IMR-90 (cell line): ENCODE data around the gene PLA2G4C. TPM values are rescaled to one million over a fixed set of nuclear protein-coding genes. Genes with fewer than 3 reads are reported as not detected.

Experiments used
- ATAC-seq: fragments of 200-7000 bp; cut with Tn5 transposase; 2 replicates; pipeline ENCODE4 v1.9.1; 2020; ENCODE audit warnings: low read depth, mild to moderate bottlenecking, moderate library complexity
- BruUV-seq: library from RNA; stranded (reverse); fragments of 400-500 nt; replicated peaks from 2 replicates; lab custom pipeline; 2021; lab: Mats Ljungman, UMichigan
- CTCF ChIA-PET: fragments of 300-600 bp; formaldehyde crosslinking; extraction: SDS; loops from one replicate; lab custom pipeline; 2021; ENCODE audit warnings: antibody characterized with exemption; lab: Yijun Ruan, JAX
- POLR2A ChIA-PET: fragments of 300-600 bp; sonication (Branson Sonifier 250); formaldehyde crosslinking; loops from one replicate; lab custom pipeline; 2022; ENCODE audit warnings: antibody characterized with exemption; ENCODE audit not compliant: unreplicated experiment; lab: Charles Lee
- DNase-seq: peaks from one replicate; pipeline ENCODE4 v3.0.0; 2013
- H2AFZ ChIP-seq: replicated peaks from 2 replicates; pipeline ENCODE3; 2013; ENCODE audit warnings: low read length, mild to moderate bottlenecking; ENCODE audit not compliant: poor library complexity
- H2AK5ac ChIP-seq: 2 replicates; pipeline ENCODE4 v1.6.1; 2013; ENCODE audit warnings: low read depth, low read length, inconsistent platforms
- H2AK9ac ChIP-seq: replicated peaks from 2 replicates; pipeline ENCODE3; 2013; ENCODE audit warnings: mild to moderate bottlenecking, low read depth, low read length, moderate library complexity; ENCODE audit not compliant: poor library complexity
- H2BK120ac ChIP-seq: 2 replicates; pipeline ENCODE4 v1.6.1; 2013; ENCODE audit warnings: low read depth, low read length, inconsistent platforms
- H2BK15ac ChIP-seq: 3 replicates; pipeline ENCODE4 v1.6.1; 2013; ENCODE audit warnings: low read depth, low read length, inconsistent platforms
- H2BK20ac ChIP-seq: 2 replicates; pipeline ENCODE4 v1.6.1; 2013; ENCODE audit warnings: low read depth, mild to moderate bottlenecking, inconsistent platforms, low read length, moderate library complexity
- H2BK5ac ChIP-seq: 2 replicates; pipeline ENCODE4 v1.6.1; 2013; ENCODE audit warnings: mild to moderate bottlenecking, low read depth, low read length, inconsistent platforms; ENCODE audit not compliant: poor library complexity, severe bottlenecking
- H3K14ac ChIP-seq: replicated peaks from 2 replicates; pipeline ENCODE4 v1.6.1; 2013; ENCODE audit warnings: low read depth, low read length, inconsistent platforms
- H3K18ac ChIP-seq: 2 replicates; pipeline ENCODE4 v1.6.1; 2013; ENCODE audit warnings: low read depth, low read length, control low read depth
- H3K23ac ChIP-seq: 2 replicates; pipeline ENCODE4 v1.6.1; 2013; ENCODE audit warnings: low read depth, low read length, inconsistent platforms
- H3K27ac ChIP-seq: 2 replicates; pipeline ENCODE4 v1.5.1; 2013; ENCODE audit warnings: mild to moderate bottlenecking, control low read depth, low read length; ENCODE audit not compliant: insufficient read depth
- H3K27me3 ChIP-seq: 2 replicates; pipeline ENCODE4 v1.6.1; 2013; ENCODE audit warnings: low read length; ENCODE audit not compliant: control insufficient read depth, insufficient read depth
- H3K36me3 ChIP-seq: 2 replicates; pipeline ENCODE4 v1.6.1; 2013; ENCODE audit warnings: low read length, mixed read lengths; ENCODE audit not compliant: control insufficient read depth, insufficient read depth
- H3K4ac ChIP-seq: 2 replicates; pipeline ENCODE4 v1.6.1; 2013; ENCODE audit warnings: low read depth, low read length, inconsistent platforms
- H3K4me1 ChIP-seq: 2 replicates; pipeline ENCODE4 v1.6.1; 2013; ENCODE audit warnings: low read length, mixed read lengths; ENCODE audit not compliant: control insufficient read depth, insufficient read depth
- H3K4me2 ChIP-seq: 2 replicates; pipeline ENCODE4 v1.6.1; 2013; ENCODE audit warnings: low read depth, mild to moderate bottlenecking, control low read depth, low read length, moderate library complexity
- H3K4me3 ChIP-seq: 2 replicates; pipeline ENCODE4 v1.5.1; 2013; ENCODE audit warnings: low read depth, mild to moderate bottlenecking, control low read depth, low read length, moderate library complexity; ENCODE audit not compliant: insufficient read depth
- H3K56ac ChIP-seq: 2 replicates; pipeline ENCODE4 v1.6.1; 2013; ENCODE audit warnings: low read length, inconsistent platforms; ENCODE audit not compliant: insufficient read depth; ENCODE audit errors: extremely low read depth
- H3K79me1 ChIP-seq, 2 experiments: 2 replicates each; pipeline ENCODE4 v1.6.1; 2013; ENCODE audit warnings: low read length in 2 of 2, inconsistent platforms in 1 of 2, low read depth in 1 of 2
- H3K9ac ChIP-seq: 2 replicates; pipeline ENCODE4 v1.6.1; 2013; ENCODE audit warnings: low read depth, low read length, control low read depth
- H3K9me1 ChIP-seq: 2 replicates; pipeline ENCODE4 v1.6.1; 2013; ENCODE audit warnings: low read length, inconsistent platforms; ENCODE audit not compliant: insufficient read depth
- H3K9me3 ChIP-seq: 2 replicates; pipeline ENCODE4 v1.6.1; 2013; ENCODE audit warnings: low read length; ENCODE audit not compliant: control insufficient read depth, insufficient read depth
- H4K20me1 ChIP-seq: 2 replicates; pipeline ENCODE4 v1.6.1; 2013; ENCODE audit warnings: low read length, inconsistent platforms; ENCODE audit not compliant: insufficient read depth
- H4K5ac ChIP-seq: 2 replicates; pipeline ENCODE4 v1.6.1; 2013; ENCODE audit warnings: mild to moderate bottlenecking, low read depth, low read length, control low read depth
- H4K8ac ChIP-seq, 2 experiments: 2 replicates each; pipeline ENCODE4 v1.6.1; 2013; ENCODE audit warnings: low read depth in 2 of 2, low read length in 2 of 2, control low read depth in 1 of 2, inconsistent platforms in 1 of 2
- H4K91ac ChIP-seq: 2 replicates; pipeline ENCODE4 v1.6.1; 2013; ENCODE audit warnings: low read depth, low read length, inconsistent platforms; ENCODE audit not compliant: insufficient read depth
- BHLHE40 ChIP-seq: fragments of 150-350 bp; IDR thresholded peaks from 2 replicates; pipeline ENCODE4 v1.6.1; 2016; ENCODE audit warnings: mild to moderate bottlenecking, low read depth, low read length
- CEBPB ChIP-seq: IDR thresholded peaks from 2 replicates; pipeline ENCODE4 v1.6.1; 2012; ENCODE audit warnings: low read depth, low read length, improper control_type of control experiment
- CHD1 ChIP-seq: IDR thresholded peaks from 2 replicates; pipeline ENCODE4 v1.6.1; 2012; ENCODE audit warnings: low read depth, low read length, improper control_type of control experiment
- CTCF ChIP-seq: conservative IDR thresholded peaks from 2 replicates; pipeline ENCODE4 v1.5.1; 2012; ENCODE audit warnings: mild to moderate bottlenecking, low read depth, low read length, improper control_type of control experiment
- ELK1 ChIP-seq: fragments of 150-350 bp; IDR thresholded peaks from 2 replicates; pipeline ENCODE4 v1.6.1; 2016; ENCODE audit warnings: low read depth, mild to moderate bottlenecking, low read length, moderate library complexity, borderline replicate concordance
- FOS ChIP-seq: fragments of 150-350 bp; IDR thresholded peaks from 2 replicates; pipeline ENCODE4 v1.6.1; 2016; ENCODE audit warnings: low read depth, low read length
- MAFK ChIP-seq: IDR thresholded peaks from 2 replicates; pipeline ENCODE4 v1.6.1; 2012; ENCODE audit warnings: low read depth, low read length, improper control_type of control experiment
- MAZ ChIP-seq: IDR thresholded peaks from 2 replicates; pipeline ENCODE4 v1.6.1; 2012; ENCODE audit warnings: low read depth, mild to moderate bottlenecking, low read length, improper control_type of control experiment, moderate library complexity, borderline replicate concordance
- MXI1 ChIP-seq: IDR thresholded peaks from 2 replicates; pipeline ENCODE4 v1.6.1; 2012; ENCODE audit warnings: low read depth, mild to moderate bottlenecking, low read length, moderate library complexity, borderline replicate concordance
- NFE2L2 ChIP-seq: fragments of 150-350 bp; IDR thresholded peaks from 2 replicates; pipeline ENCODE4 v1.6.1; 2016; ENCODE audit warnings: low read depth, mild to moderate bottlenecking, low read length
- POLR2A ChIP-seq: IDR thresholded peaks from 2 replicates; pipeline ENCODE4 v1.6.1; 2012; ENCODE audit warnings: mild to moderate bottlenecking, low read depth, low read length
- RAD21 ChIP-seq: IDR thresholded peaks from 2 replicates; pipeline ENCODE4 v1.6.1; 2012; ENCODE audit warnings: low read length, improper control_type of control experiment
- RCOR1 ChIP-seq: IDR thresholded peaks from 2 replicates; pipeline ENCODE4 v1.6.1; 2012; ENCODE audit warnings: mild to moderate bottlenecking, low read length, improper control_type of control experiment; ENCODE audit not compliant: insufficient replicate concordance
- RFX5 ChIP-seq: IDR thresholded peaks from 2 replicates; pipeline ENCODE4 v1.8.0; 2012; ENCODE audit warnings: low read depth, mild to moderate bottlenecking, low read length, moderate library complexity
- SMC3 ChIP-seq: fragments of 150-350 bp; IDR thresholded peaks from 2 replicates; pipeline ENCODE4 v1.6.1; 2016; ENCODE audit warnings: low read depth, mild to moderate bottlenecking, antibody characterized with exemption, low read length, moderate library complexity
- USF2 ChIP-seq: fragments of 150-350 bp; IDR thresholded peaks from 2 replicates; pipeline ENCODE4 v1.6.1; 2017; ENCODE audit warnings: mild to moderate bottlenecking, antibody characterized with exemption, low read length, low read depth
- WGBS, 2 experiments: methylation state at CpG; one replicate each; pipeline versions ENCODE4 v1.1.5 to v1.1.7; 2013; ENCODE audit warnings: missing lambda C conversion rate in 2 of 2; ENCODE audit not compliant: insufficient read length in 1 of 2; ENCODE audit errors: extremely low coverage in 2 of 2; 5-methylcytosine and 5-hydroxymethylcytosine counted together
- dilution Hi-C: fragments of 300-500 bp; cut with HindIII; formaldehyde crosslinking; loops from one replicate; pipeline ENCODE4 v1.14.3; 2018; ENCODE audit warnings: low sequenced_read_pairs; ENCODE audit not compliant: unreplicated experiment
- in situ Hi-C: fragments of 300-500 bp; cut with MboI; formaldehyde crosslinking; loops from 3 replicates; pipeline ENCODE4 v1.14.3; 2019; ENCODE audit warnings: low sequenced_read_pairs, inconsistent platforms, mixed read lengths
- intact Hi-C: fragments of 100-400 bp; cut with micrococcal nuclease; formaldehyde crosslinking; loops from 2 replicates; pipeline ENCODE4 v1.10.0; 2022
- polyA plus RNA-seq, 3 experiments: library from polyadenylated mRNA; depleted of rRNA; stranded (reverse); fragments of >200 nt; gene quantifications; 2 replicates each; pipeline ENCODE4 v1.2.3, GENCODE V29; 2012; ENCODE audit warnings: low replicate concordance in 1 of 3
- total RNA-seq: library from RNA; depleted of rRNA; stranded (reverse); fragments of >200 nt; gene quantifications from 2 replicates; pipeline ENCODE4 v1.2.3, GENCODE V29; 2012

PLA2G4C gene
- total and polyA plus RNA-seq, 2 of the 4 experiments (the other 2 are of a cell fraction) = 4.3 to 5.7 TPM

GRCh38 chr19:48006762-48007161, 103.9 kb downstream of the PLA2G4C start:
- Histone ChIP-seq H3K27ac (no peak overlapping the region), H4K20me1 (no peaks in the 10 kb centered on the region), H3K4ac (no peak overlapping the region), H2BK120ac (no peak overlapping the region), H2BK20ac (no peak overlapping the region), H2AK9ac (no peak overlapping the region), H2BK5ac (no peak overlapping the region), H3K36me3 (no peaks in the 10 kb centered on the region), H3K23ac (no peak overlapping the region), H4K8ac (no peak overlapping the region), H3K4me3 (no peak overlapping the region), H3K4me1 (no peaks in the 10 kb centered on the region), H4K5ac (no peak overlapping the region), H2AFZ (no peak overlapping the region), H3K9ac (no peak overlapping the region), H3K9me3 (no peaks in the 10 kb centered on the region), H3K79me1 (no peaks in the 10 kb centered on the region), H4K91ac (no peak overlapping the region), H3K4me2 (no peak overlapping the region), H3K56ac (no peak overlapping the region), H3K14ac (no peak overlapping the region), H3K27me3 (no peaks in the 10 kb centered on the region), H3K9me1 (no peaks in the 10 kb centered on the region), H2BK15ac (no peak overlapping the region), H2AK5ac (no peak overlapping the region), H3K18ac (no peak overlapping the region)
- in situ Hi-C loops (no loop called here), dilution Hi-C loops (no loop called here), intact Hi-C loops (no loop called here)
- ChIA-PET CTCF (interaction anchor here (1.0 kb wide), 1 partner anchor 10 kb away, joined by 4 read pairs; no protein-coding TSS in a partner anchor), POLR2A (no interaction called here)
- ATAC-seq (no peak), DNase-seq (no peak)
- TF ChIP-seq MAZ (no peak), CTCF (no peak), ELK1 (no peak), RAD21 (no peak), MXI1 (no peak), MAFK (no peak), RCOR1 (no peak), POLR2A (no peak), RFX5 (no peak), FOS (no peak), SMC3 (no peak), CEBPB (no peak), BHLHE40 (no peak), NFE2L2 (no peak), USF2 (no peak), CHD1 (no peak)
- 50% methylated on average over 3 of the region's 6 CpGs; no CpG with 5 or more reads in 1 of the 2 experiments for WGBS, 2 experiments
- BruUV-seq = no TSS peak
